ENCODE data around the gene ENPEP. TPM values are rescaled to one million over a fixed set of nuclear protein-coding genes. Genes with fewer than 3 reads are reported as not detected.
A peak's percentile ranks its signal among the peaks of the same experiment; 100 is the strongest.
"Not testable (repeated sequence)": the region's sequence is repeated elsewhere in the genome, so short reads cannot be mapped to it uniquely, and the experiment has no call there.

The ENPEP gene
- total RNA-seq, 1 donor from 2014 or later, result 6.0 TPM

DNA sequence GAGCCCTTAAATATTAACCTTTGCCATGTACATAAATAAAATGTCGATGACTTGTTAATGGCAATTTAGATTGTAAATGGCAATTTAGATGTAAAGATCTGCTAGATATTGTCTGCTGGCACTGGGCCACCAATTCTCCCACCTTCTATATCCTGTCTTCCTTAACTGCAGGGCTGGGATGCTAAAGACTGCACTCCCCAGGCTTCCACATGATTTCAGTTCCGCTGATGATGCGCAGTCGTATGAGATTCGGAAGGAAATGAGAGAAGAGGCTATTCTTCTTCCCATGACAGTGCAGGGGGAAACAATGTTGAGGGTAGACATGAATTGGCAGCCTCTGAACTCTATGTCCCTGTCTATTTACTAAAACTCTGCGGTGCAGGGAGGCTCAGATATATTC is 91.3 kb downstream of the ENPEP start:
- no peak overlapping the region for H3K4me3 ChIP-seq (ENCODE audit: low read depth, low read length)
- TF ChIP-seq CTCF (conservative IDR thresholded peaks at IDR 0.05; ENCODE audit: low read depth, low read length), result no peak
- DNase-seq (ENCODE audit: low read depth), result no peak

DNA sequence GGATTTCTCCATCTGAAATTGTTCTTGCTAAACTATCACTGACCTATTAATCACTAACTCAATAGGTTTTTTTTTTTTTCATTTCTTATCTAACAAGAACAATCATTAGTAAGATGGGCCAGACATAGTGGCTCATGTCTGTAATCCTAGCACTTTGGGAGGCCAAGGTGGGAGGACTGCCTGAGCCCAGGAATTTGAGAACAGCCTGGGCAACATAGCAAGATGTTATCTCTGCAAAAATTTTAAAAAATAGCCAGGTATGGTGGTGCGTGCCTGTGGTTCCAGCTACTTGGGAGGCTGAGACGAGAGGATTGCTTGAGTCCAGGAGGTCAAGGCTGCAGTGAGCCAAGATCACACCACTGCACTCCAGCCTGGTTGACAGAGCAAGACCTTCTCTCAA is 100.7 kb downstream of the ENPEP start:
- H3K4me3 ChIP-seq (ENCODE audit: low read depth, low read length); DNase-seq (ENCODE audit: low read depth): not testable (repeated sequence)

DNA sequence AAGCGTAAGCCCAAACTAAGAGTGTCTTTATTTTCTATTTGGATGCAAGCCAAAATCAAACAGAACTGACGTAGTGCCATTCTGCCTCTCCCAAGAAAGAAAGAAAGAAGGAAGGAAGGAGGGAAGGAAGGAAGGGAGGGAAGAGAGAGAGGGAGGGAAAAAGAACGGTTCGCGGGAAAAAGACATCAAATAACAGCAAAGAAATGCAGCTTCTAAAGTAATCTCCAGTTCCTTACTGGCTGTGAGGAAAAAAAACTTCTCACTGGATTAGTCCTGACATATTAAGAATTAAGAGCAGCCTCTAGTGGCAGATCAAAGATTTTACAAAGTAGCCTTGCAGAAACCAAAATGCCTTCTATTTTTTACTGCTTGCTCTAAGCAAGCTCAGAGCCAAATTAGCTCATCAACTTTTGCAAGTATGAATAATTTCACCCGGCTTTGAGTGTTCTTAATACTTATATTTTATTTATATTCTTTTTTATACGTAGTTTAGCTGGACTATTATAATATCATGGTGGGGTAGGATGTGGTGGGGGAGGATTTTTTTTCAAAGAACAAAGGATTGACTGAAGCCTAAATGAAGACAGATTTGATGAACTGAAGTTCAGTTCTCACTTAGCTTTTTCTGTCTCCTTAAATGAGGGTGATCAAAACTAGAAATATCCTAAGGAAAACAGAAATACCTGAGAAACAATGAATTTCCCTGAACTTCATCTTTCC is 110.3 kb downstream of the ENPEP start:
- peak overlapping the region; percentile 35 for H3K4me3 ChIP-seq (ENCODE audit: low read depth, low read length)
- TF ChIP-seq CTCF (conservative IDR thresholded peaks at IDR 0.05; ENCODE audit: low read depth, low read length), result peak; percentile 65
- peak; percentile 32 for DNase-seq (ENCODE audit: low read depth)

DNA sequence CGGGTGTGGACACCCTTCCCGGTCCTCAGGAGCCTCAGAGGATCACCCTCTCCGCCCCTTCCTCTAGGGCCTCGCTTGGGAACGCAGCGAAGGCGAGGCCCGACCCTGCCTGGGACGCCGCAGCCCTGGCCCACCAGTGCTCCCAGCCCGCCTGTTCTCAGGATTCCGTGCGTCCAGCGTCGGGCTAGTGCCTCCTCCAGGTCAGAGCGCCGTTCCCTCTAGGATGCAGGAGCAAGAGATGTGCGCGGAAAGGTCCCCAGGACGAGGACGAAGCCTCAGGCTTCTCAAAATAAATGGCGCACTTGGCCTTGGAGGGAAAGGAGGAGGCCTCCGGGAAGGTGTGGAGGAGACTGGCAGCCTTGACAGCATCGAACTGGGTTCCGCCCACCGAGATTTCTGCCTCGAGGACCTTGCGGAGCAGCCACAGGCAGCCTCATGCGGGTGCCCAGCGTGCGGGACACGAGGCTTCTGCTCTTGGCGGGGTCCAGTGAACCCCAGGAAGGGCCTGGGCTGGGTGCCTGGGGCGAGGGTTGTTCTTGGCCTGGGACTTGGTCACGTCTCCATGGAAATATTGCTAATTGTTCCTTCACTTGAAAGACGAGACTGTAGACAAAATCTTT is 111.8 kb downstream of the ENPEP start:
- H3K4me3 ChIP-seq (ENCODE audit: low read depth, low read length), result no peak overlapping the region
- TF ChIP-seq CTCF (conservative IDR thresholded peaks at IDR 0.05; ENCODE audit: low read depth, low read length), result no peak
- DNase-seq (ENCODE audit: low read depth), result no peak

- no peak overlapping the region for H3K4me3 ChIP-seq (ENCODE audit: low read depth, low read length)
- TF ChIP-seq CTCF (conservative IDR thresholded peaks at IDR 0.05; ENCODE audit: low read depth, low read length), result no peak
- DNase-seq (ENCODE audit: low read depth), result no peak
Measured at GRCh38 chr4:110589297-110589696, 113.3 kb downstream of the ENPEP start.

DNA sequence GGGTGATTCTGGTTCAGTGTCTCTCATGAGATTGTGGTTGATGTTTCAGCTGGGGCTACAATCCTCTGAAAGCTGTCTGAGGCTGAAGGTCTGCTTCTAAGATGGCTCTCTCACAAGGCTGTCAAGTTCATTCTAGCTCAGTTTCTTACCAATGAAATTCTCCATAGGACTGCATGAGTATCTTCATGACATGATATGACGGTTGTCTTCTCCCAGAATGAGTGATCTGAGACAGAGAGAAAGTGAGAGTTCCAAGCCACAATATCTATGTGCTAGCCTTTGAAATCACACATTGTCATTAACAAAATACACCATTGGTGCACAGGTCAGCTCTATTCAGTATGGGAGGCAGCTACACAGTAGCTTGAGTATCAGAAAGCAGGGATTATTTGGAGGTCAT is 119.6 kb downstream of the ENPEP start:
- TF ChIP-seq CTCF (conservative IDR thresholded peaks at IDR 0.05; ENCODE audit: low read depth, low read length), result no peak
- no peak overlapping the region for H3K4me3 ChIP-seq (ENCODE audit: low read depth, low read length)
- no peak for DNase-seq (ENCODE audit: low read depth)

DNA sequence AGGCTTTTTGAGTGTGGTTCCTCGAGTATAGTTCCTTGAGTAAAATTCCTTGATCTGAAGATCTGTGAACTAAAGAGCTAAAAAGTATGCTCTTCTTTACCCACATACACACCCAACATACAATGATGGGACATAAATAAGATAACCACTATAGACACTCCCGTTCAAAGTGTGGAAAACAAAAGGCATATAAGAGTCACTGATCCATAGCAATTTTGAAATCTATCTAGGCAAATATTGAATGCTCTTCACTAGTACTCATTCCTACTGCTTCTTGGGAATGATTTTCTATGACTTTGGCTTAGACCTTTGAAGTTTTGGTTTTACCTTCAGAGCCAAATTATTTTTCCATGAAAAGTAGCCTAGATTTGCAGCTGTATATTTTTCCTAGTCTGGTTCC is 120.5 kb downstream of the ENPEP start:
- TF ChIP-seq CTCF (conservative IDR thresholded peaks at IDR 0.05; ENCODE audit: low read depth, low read length), result no peak

More for the DNA sequence above, 120.5 kb downstream of the ENPEP start:
- H3K4me3 ChIP-seq (ENCODE audit: low read depth, low read length), result no peak overlapping the region
- DNase-seq (ENCODE audit: low read depth), result no peak

Measured in epithelial cell of proximal tubule (primary cell).